Fibroblast of upper back skin (primary cell): Measurements from ENCODE around the gene PTBP1.

Experiments used
- DNase-seq: peaks from one replicate; pipeline ENCODE4 v3.0.0-alpha.2; 2013

The PTBP1 gene

GRCh38 chr19:858868-859843 lies 61.9 kb downstream of the PTBP1 start, which contains the start of gene CFD:
Gene CFD, plus strand, starts transcription at chr19:859664. Its CDS starts 26 bp downstream, at chr19:859690.
- no peak for DNase-seq

GRCh38 chr19:861141-861755 lies 64.0 kb downstream of the PTBP1 start:
- no peak for DNase-seq
